Activated CD4-positive, alpha-beta T cell treated with anti-CD3 and anti-CD28 coated beads, Interleukin-2, Interleukin-4, amounts not matched to agents 100 ng/mL and 50 ng/mL, durations not matched to agents 16 hours and 8 hours (primary cell): ENCODE measurements around the gene LAMB2.

Source experiments
- DNase-seq: peaks from one replicate; pipeline ENCODE4 v3.0.0-alpha.2; 2020; ENCODE audit warnings: low spot score

The LAMB2 gene

DNA sequence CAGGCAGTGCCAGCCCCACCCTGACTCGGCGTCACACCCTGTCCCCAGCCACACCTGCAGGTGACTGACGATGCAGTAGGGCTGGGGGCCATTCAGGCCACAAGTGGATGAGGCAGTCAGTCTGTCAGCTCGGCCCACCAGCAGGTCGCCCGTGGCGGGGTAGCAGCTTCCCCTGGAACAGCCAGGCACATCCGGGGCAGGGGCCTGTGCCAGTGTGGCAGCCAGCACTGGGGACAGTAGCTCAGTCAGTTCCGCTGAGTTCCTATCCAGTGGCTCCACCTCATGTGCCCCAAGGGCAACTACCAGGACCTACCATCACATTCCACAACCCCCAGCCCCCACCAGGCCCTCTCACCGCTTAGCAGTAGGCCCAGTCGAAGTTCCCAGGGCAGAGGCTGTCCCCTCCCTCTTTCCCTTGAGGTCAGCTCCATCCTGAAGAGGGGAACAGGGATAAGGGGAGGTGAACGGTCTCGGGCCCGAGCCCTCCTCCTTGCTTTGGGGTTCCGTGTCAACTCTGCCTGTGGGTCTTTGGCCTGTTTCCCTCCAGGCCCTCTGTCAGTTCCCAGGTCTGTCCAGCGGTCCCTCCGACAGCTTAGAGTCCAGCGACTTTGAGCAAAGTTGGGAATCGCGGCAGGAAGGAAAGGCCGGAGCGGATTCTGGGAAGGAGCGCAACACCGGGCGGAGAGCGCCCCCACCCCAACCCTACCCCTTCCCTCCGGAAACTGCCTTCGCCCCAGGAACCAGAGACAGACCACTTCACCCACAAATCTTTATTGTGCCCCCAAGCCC lies at the start of gene LAMB2:
LAMB2 (minus strand) TSS at position 614 of the 789 bp plus-strand sequence; CDS start at position 431, 183 bp downstream.
- no peak for DNase-seq

DNA sequence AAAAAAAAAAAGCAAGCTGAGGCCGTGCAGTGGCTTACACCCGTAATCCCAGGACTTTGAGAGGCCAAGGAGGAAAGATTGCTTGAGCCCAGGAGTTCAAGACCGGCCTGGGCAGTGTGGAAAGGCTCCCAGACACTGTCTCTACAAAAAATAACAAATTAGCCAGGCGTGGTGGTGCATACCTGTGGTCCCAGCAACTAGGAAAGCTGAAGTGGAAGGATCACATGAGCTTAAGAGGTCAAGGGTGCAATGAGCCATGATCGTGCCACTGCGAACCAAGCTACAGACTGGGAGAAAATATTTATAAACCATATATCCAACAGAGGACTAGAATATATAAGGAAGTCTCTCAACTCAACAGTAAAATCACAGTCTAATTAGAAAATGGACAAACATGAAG lies 48.5 kb upstream of the LAMB2 start:
- DNase-seq, result no peak

GRCh38 chr3:49180116-49180515 lies 47.3 kb upstream of the LAMB2 start:
- no peak for DNase-seq

DNA sequence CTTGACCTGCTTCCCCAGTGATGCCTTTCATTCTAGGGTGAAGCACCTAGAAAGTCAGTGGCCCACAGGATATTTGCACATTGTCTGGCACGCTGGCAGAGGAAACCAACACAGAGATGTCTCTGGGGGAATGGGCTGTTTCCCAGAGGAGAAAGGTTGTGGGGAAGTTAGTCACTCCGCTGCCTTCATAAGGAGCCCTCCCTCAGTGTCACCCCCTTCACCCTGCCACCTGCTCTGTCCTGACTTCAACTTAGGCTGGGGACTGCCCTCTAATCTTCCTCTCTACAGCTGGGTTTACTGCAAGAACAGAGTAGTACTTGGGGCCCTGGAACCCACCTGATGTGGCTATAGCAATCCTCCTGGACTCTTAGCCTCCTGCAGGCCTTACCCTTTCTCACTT lies 44.2 kb upstream of the LAMB2 start:
- no peak for DNase-seq

DNA sequence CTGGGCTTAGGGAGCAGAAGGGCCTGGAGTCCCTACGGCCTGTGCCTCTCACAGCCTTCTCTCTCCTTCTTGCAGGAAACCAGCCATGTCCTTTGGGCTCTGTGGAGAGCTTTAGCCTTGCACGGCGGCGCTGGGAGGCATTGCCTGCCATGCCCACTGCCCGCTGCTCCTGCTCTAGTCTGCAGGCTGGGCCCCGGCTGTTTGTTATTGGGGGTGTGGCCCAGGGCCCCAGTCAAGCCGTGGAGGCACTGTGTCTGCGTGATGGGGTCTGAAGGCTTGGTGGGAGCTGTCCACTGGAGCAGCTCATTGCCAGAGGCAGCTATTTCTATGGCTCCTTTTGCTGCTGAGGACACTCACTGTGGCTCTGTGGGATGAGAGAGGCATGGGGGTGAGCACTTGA lies 42.7 kb upstream of the LAMB2 start:
- no peak for DNase-seq

DNA sequence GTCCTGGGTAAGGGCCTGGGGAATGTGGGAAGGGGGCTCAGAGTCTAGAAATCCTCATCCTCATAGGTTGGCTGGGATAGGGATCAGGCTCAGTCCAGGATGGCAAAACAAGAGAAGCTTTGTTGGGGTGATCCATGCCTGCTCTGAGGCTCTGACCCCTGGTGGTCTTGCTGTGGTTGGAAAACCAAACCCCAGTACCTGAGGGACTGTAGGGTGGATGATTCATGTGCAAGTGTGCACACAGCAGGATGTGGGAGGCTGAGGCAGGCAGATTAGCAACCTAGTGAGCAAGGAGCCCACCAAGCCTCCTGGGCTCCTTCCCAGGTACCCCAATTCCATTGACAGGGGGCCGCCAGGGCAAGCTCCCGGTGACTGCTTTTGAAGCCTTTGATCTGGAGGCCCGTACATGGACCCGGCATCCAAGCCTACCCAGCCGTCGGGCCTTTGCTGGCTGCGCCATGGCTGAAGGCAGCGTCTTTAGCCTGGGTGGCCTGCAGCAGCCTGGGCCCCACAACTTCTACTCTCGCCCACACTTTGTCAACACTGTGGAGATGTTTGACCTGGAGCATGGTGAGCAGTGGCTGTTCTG lies 41.6 kb upstream of the LAMB2 start:
- no peak for DNase-seq

- DNase-seq, result no peak
These were observed 40.9 kb upstream of the LAMB2 start for GRCh38 chr3:49173792-49174170.

- DNase-seq, result no peak
These were observed 40.4 kb upstream of the LAMB2 start for GRCh38 chr3:49173116-49173791.

- DNase-seq, result no peak
These were observed 39.7 kb upstream of the LAMB2 start for GRCh38 chr3:49172551-49173041.

GRCh38 chr3:49171775-49172500 lies 39.1 kb upstream of the LAMB2 start:
- no peak for DNase-seq

DNA sequence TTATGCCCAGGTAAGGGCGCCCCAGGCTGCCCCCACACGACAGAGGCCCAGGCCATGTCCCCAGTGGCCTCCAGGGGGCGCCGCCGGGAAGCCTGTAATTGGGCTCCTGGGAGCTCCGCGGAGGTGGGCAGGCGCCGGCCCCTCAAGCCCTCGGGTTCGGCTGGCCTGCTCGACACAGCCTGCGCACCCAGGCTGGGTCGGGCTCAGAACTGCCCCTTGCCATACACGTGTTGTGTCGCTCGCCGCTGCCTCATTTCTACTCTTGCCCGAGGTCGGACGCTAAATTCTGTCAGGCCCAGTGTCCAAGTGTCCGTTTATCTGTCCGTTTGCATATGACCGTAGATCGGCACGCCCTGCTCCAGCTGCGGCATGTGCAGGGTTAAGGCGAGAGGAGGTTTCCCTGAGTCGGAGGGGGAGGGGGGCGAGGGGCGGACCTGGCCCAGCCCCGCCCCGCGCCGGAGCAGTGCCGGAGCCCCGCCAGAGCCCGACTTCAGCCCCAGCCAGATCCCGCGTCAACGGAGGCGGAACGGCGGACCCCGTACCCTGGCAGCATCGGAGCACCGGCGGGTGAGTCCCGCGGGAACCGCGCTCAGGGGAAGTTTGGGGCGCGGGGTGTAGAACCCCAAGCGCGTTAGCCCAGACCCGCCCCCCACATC lies 38.4 kb upstream of the LAMB2 start, which contains the start of gene KLHDC8B:
KLHDC8B (plus strand) TSS at position 480 of the 656 bp plus-strand sequence. CDS start 1,172 bp downstream, outside the sequence.
- DNase-seq, result peak; percentile 81

DNA sequence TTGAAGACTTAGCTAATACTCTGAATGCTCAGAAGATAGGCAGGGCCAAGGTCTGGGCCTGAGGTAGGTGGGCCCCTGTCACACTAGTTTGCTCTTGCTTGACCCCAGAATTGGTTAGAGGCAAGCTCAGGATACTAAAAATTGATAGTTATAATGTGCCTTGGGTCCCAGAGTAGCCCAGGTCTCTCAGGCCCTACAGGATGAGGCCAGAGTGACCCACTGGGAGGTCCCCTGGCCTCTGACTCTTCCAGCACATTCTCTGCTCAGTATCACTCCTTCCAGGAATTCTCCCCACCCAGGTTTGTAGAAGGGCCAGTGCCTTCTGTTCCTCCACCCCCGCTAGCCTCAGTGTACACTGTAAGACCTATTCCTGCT lies 37.9 kb upstream of the LAMB2 start:
- DNase-seq, result no peak

DNA sequence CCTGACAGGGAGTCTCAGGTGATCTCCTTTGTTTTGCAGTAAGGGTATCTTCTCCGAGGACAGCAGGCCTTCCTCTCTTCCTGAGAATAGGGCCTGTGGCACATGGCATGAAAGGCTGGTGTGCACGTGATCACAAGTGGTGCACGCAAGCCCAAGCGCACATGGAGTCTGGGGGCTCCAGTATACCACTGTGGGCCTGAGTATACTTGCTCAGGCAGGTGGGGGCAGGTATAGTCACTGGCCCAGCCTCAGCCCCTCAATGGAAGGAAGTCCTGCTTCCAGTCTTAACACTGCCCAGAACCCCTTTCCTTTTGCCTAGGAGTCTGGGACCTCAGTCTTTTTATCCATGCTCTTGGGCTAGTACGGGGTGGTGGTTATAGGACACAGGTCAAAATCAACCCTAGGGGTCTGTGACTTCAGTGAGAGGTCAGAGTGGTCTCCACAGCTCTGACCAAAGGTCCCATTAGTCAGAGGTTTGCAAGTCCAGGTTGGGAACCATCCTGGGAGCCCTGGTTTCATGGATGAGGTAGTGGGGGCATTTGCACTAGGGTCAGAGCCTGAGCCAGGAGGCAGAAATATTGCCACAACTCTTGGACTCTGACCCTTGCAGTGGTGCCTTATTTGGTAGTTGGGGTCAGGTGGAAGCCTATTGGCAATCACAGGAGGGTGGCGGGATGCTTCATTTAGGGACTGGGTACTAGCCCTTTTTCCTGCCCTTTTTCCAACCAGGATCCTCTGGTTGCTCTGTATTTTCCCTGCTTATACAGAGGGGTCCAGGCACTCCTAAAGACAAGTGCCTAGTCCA lies 34.1 kb upstream of the LAMB2 start:
- DNase-seq, result no peak

DNA sequence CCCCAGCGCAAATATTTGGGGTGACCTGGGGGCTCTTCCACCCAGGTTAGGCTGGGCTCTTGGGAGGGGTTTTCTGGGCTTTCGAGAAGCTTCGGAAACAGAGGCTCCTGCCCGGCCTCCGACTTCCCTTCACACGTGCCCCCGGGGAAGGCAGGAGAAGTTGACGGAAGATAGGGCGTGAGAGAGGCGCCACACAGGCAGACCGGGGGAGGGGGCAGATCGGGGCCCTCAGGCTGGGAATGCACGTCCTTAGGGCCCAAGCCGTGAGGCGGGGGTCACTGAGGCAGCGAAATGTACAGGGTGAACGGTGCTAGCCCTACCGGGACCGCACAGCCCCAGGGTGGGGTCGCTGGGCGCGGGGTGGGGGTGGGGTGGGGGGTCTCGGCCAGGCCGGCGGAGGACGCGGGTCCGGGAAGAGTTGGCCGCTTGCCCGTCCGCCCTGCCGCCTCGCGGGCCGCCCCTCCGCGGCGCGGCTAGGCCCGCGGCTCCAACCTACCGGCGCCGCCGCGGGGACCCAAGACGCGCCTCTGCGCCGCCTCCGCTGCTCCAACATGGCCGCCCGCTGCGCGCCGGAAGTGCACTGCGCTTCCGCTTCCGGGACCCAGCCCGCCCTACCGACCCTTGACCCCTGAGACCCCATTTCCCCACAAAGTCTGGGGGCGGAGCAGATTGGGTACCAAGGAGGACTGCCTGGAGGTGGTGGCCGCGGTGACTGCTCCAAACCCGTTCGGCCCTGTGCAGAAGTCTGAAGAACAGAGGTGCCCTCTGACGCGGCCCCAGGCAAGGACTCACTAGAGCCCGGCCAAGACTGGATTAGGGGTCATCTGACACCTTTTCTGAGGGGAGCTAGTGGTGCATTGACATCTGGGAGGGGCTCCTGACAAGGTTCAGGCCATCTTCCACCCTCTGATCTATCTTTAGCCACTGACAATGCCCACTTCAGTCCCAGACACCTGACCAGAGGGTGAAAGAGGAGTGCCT lies 33.2 kb upstream of the LAMB2 start, which contains the start of gene CCDC71:
CCDC71 (minus strand) TSS at position 561 of the 981 bp plus-strand sequence. CDS start 2,123 bp downstream, outside the sequence.
- peak; percentile 81 for DNase-seq

DNA sequence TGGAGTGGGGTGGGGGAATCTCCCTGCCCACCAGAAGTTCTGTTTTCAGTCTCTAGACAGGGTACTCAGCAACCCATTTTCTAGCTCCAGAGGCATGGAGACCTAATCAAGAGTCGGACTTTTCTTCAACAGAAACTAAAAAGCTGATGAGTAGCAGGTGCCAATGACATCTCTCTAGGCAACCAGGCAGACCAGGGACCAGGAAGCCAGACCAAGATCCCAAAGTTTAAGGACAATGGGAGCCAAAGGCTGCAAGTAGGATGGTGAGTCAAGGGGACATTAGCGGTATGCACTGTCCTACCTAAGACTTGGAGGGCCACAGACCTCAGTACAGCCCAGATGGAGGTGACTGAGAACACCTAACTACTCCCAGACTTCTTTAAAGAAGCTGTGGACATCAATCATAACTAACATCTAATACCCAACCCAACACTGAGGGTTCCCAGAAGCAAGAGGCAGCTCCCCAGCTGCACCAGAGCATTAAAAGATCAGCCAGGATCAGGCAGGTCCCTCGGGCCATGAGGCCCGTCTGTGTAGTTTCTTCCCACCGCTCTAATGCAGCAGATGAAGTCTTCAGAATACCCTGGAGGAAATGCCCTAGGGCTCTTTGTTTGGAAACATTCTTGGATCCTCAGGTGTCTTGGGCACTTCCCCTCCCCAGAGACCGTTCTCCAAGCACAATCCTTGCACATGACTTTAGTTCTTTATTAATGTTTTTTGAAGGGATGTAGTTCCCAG lies 32.3 kb upstream of the LAMB2 start:
- DNase-seq, result no peak

DNA sequence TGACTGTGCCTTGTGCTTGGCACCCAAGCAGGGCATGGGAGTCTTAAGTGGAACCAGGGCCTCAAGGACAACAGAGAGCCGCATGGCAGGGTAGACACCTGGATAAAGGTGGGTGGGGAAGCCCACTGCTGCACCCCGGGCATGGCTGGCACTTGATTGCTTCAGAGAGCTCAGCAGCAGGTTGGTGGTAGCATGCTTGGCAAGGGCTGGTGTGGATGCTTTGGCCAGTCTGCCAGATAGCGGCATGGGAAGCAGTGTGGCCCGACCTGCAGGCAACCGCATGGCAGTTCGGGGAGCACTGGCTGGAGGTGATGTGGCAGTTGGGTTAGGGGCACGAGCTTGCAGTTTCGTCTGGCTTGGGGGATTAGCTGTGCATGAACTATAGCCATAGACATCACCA lies 30.8 kb upstream of the LAMB2 start:
- DNase-seq, result no peak

- DNase-seq, result no peak
These were observed 30.0 kb upstream of the LAMB2 start for GRCh38 chr3:49162751-49163419.
